ENCODE measurements around the gene AGXT2. TPM values are rescaled to one million over a fixed set of nuclear protein-coding genes. Genes with fewer than 3 reads are reported as not detected.

AGXT2 gene
- total RNA-seq, 1 experiment from 2014 or later, result not detected

DNA sequence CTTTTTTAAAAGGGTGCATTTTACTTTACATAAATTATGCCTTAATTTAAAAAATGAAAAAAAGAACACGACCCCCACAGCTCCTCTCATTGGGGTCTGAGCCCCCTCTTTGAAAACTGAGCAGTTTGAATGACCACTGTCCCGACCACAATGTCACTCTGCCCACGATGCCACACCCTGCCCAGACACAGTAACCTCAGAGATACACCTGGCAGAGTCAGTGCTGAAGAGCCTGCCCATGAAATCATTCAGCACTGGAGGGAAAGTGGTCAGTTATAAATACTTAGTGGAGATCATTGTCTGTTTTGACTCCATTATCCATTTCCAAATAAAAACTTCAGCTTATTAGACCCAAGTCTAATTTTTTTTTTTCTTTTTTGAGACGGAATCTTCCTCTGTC is 69.1 kb downstream of the AGXT2 start:
- Histone ChIP-seq H2AFZ (ENCODE audit: low read depth, low read length, poor library complexity, severe bottlenecking) (no peak overlapping the region), H3K4me2 (ENCODE audit: low read length) (no peak overlapping the region), H3K4me3 (replicated peaks in 1 of 2; ENCODE audit: low read depth in 1 of 2, low read length in 2 of 2) (no peak overlapping the region), H3K9ac (ENCODE audit: low read length) (no peak overlapping the region), H3K27me3 (ENCODE audit: insufficient read depth, low read length) (no peaks in the 10 kb centered on the region), H3K4me1 (ENCODE audit: control insufficient read depth in 1 of 2, insufficient read depth in 2 of 2, low read length in 2 of 2) (no peaks in the 10 kb centered on the region), H3K79me2 (ENCODE audit: insufficient read depth, low read length) (no peaks in the 10 kb centered on the region), H3K9me2 (ENCODE audit: insufficient read depth) (no peaks in the 10 kb centered on the region), H4K20me1 (ENCODE audit: insufficient read depth) (no peaks in the 10 kb centered on the region), H3K9me3 (ENCODE audit: control insufficient read depth in 1 of 2, insufficient read depth in 1 of 2, low read depth in 1 of 2, low read length in 2 of 2) (no peaks in the 10 kb centered on the region), H3K27ac (ENCODE audit: low read depth, low read length) (no peak overlapping the region), H3K36me3 (ENCODE audit: control insufficient read depth in 1 of 2, insufficient read depth in 2 of 2, low read length in 2 of 2) (no peaks in the 10 kb centered on the region)
- no peak for DNase-seq (ENCODE audit: low read depth, low spot score)
- TF ChIP-seq CBX3 (IDR thresholded peaks at IDR 0.05; ENCODE audit: low read depth), result no peak
- TF ChIP-seq, protein P1, sequence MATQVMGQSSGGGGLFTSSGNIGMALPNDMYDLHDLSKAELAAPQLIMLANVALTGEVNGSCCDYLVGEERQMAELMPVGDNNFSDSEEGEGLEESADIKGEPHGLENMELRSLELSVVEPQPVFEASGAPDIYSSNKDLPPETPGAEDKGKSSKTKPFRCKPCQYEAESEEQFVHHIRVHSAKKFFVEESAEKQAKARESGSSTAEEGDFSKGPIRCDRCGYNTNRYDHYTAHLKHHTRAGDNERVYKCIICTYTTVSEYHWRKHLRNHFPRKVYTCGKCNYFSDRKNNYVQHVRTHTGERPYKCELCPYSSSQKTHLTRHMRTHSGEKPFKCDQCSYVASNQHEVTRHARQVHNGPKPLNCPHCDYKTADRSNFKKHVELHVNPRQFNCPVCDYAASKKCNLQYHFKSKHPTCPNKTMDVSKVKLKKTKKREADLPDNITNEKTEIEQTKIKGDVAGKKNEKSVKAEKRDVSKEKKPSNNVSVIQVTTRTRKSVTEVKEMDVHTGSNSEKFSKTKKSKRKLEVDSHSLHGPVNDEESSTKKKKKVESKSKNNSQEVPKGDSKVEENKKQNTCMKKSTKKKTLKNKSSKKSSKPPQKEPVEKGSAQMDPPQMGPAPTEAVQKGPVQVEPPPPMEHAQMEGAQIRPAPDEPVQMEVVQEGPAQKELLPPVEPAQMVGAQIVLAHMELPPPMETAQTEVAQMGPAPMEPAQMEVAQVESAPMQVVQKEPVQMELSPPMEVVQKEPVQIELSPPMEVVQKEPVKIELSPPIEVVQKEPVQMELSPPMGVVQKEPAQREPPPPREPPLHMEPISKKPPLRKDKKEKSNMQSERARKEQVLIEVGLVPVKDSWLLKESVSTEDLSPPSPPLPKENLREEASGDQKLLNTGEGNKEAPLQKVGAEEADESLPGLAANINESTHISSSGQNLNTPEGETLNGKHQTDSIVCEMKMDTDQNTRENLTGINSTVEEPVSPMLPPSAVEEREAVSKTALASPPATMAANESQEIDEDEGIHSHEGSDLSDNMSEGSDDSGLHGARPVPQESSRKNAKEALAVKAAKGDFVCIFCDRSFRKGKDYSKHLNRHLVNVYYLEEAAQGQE (IDR thresholded peaks at IDR 0.05; ENCODE audit: low read depth), result no peak
- TF ChIP-seq, protein P2, sequence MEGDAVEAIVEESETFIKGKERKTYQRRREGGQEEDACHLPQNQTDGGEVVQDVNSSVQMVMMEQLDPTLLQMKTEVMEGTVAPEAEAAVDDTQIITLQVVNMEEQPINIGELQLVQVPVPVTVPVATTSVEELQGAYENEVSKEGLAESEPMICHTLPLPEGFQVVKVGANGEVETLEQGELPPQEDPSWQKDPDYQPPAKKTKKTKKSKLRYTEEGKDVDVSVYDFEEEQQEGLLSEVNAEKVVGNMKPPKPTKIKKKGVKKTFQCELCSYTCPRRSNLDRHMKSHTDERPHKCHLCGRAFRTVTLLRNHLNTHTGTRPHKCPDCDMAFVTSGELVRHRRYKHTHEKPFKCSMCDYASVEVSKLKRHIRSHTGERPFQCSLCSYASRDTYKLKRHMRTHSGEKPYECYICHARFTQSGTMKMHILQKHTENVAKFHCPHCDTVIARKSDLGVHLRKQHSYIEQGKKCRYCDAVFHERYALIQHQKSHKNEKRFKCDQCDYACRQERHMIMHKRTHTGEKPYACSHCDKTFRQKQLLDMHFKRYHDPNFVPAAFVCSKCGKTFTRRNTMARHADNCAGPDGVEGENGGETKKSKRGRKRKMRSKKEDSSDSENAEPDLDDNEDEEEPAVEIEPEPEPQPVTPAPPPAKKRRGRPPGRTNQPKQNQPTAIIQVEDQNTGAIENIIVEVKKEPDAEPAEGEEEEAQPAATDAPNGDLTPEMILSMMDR (IDR thresholded peaks at IDR 0.05 in 2 of 3, conservative IDR thresholded peaks at IDR 0.05 in 1 of 3; ENCODE audit: borderline replicate concordance in 1 of 3, insufficient read depth in 1 of 3, low read depth in 2 of 3, low read length in 2 of 3), result no peak
- no peak for TF ChIP-seq POLR2AphosphoS5 (IDR thresholded peaks at IDR 0.05; ENCODE audit: low read depth, low read length)
- no peak for TF ChIP-seq ZNF274 (IDR thresholded peaks at IDR 0.05; ENCODE audit: low read depth, low read length)
- TF ChIP-seq, protein P3, sequence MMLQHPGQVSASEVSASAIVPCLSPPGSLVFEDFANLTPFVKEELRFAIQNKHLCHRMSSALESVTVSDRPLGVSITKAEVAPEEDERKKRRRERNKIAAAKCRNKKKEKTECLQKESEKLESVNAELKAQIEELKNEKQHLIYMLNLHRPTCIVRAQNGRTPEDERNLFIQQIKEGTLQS (IDR thresholded peaks at IDR 0.05), result no peak
- no peak for TF ChIP-seq SIN3A (IDR thresholded peaks at IDR 0.05; ENCODE audit: low read depth)
- no peak for TF ChIP-seq FOSL1 (IDR thresholded peaks at IDR 0.05; ENCODE audit: low read depth)
- TF ChIP-seq TCF7L2 (IDR thresholded peaks at IDR 0.05; ENCODE audit: borderline replicate concordance, extremely low read depth, insufficient read depth, insufficient read length), result no peak
- no peak for TF ChIP-seq EZH2 (IDR thresholded peaks at IDR 0.05)
- TF ChIP-seq ELF1 (IDR thresholded peaks at IDR 0.05; ENCODE audit: borderline replicate concordance, low read depth), result no peak
- no peak for ATAC-seq
- ChIA-PET CTCF (interaction anchor here (1.1 kb wide), 1 partner anchor 21 kb away, joined by 3 read pairs; no protein-coding TSS in a partner anchor), POLR2A (no interaction called here), RAD21 (ENCODE audit: low non-redundant PET in 1 of 2, low total read pairs in 2 of 2, uncharacterized antibody in 2 of 2, unreplicated experiment in 2 of 2) (no interaction called here)
- intact Hi-C loops (cut with micrococcal nuclease), result no loop called here
- no TSS peak for BruUV-seq (replicated peaks)

Measured in HCT116 (cell line).